Measurements from ENCODE around the gene SCAMP1. TPM values are rescaled to one million over a fixed set of nuclear protein-coding genes. Genes with fewer than 3 reads are reported as not detected.

SCAMP1 gene
- polyA plus RNA-seq, 1 donor from 2014 or later = 180 TPM

GRCh38 chr5:78397831-78398230 is 37.4 kb downstream of the SCAMP1 start:
- H2AFZ ChIP-seq (ENCODE audit: low read depth, low read length) = no peak overlapping the region
- no peak for TF ChIP-seq CTCF (IDR thresholded peaks at IDR 0.05; ENCODE audit: poor library complexity, severe bottlenecking)
- no peak for TF ChIP-seq MXI1 (conservative IDR thresholded peaks at IDR 0.05; ENCODE audit: poor library complexity, severe bottlenecking)
- TF ChIP-seq REST (IDR thresholded peaks at IDR 0.05; ENCODE audit: borderline replicate concordance) = no peak
- no peaks in the 10 kb centered on the region for H4K20me1 ChIP-seq (ENCODE audit: insufficient read depth)
- H3K79me2 ChIP-seq (replicated peaks; ENCODE audit: insufficient read depth, low read length) = peaks cover 21% of the 10 kb centered on the region
- H3K27ac ChIP-seq (ENCODE audit: low read length) = no peak overlapping the region
- no peaks in the 10 kb centered on the region for H3F3A ChIP-seq (ENCODE audit: insufficient read depth, low read length, poor library complexity, severe bottlenecking)
- H3K36me3 ChIP-seq (ENCODE audit: insufficient read depth, low read length) = no peaks in the 10 kb centered on the region
- no peak overlapping the region for H3K9ac ChIP-seq (ENCODE audit: low read length)
- H3K4me2 ChIP-seq (ENCODE audit: low read length) = no peak overlapping the region
- H3K9me2 ChIP-seq (ENCODE audit: insufficient read depth, low read length) = no peaks in the 10 kb centered on the region
- H3K9me3 ChIP-seq (ENCODE audit: low read length) = no peaks in the 10 kb centered on the region
- H3K27me3 ChIP-seq (ENCODE audit: insufficient read depth, low read depth, low read length) = no peaks in the 10 kb centered on the region
- no peak overlapping the region for H3K4me3 ChIP-seq (ENCODE audit: low read length)

- Histone ChIP-seq H3K27me3 (ENCODE audit: insufficient read depth, low read depth, low read length) (no peaks in the 10 kb centered on the region), H3K9me2 (ENCODE audit: insufficient read depth, low read length) (no peaks in the 10 kb centered on the region), H3K79me2 (replicated peaks; ENCODE audit: insufficient read depth, low read length) (peaks cover 25% of the 10 kb centered on the region), H3K9me3 (ENCODE audit: low read length) (no peaks in the 10 kb centered on the region), H3K4me2 (ENCODE audit: low read length) (no peak overlapping the region), H2AFZ (ENCODE audit: low read depth, low read length) (no peak overlapping the region), H3F3A (ENCODE audit: insufficient read depth, low read length, poor library complexity, severe bottlenecking) (no peaks in the 10 kb centered on the region), H4K20me1 (ENCODE audit: insufficient read depth) (no peaks in the 10 kb centered on the region), H3K27ac (ENCODE audit: low read length) (no peak overlapping the region), H3K36me3 (ENCODE audit: insufficient read depth, low read length) (no peaks in the 10 kb centered on the region), H3K9ac (ENCODE audit: low read length) (no peak overlapping the region), H3K4me3 (ENCODE audit: low read length) (no peak overlapping the region)
- TF ChIP-seq EP300 (conservative IDR thresholded peaks at IDR 0.05; ENCODE audit: poor library complexity, severe bottlenecking) (no peak), POLR2AphosphoS5 (IDR thresholded peaks at IDR 0.05) (no peak), RAD21 (conservative IDR thresholded peaks at IDR 0.05) (no peak), REST (IDR thresholded peaks at IDR 0.05; ENCODE audit: borderline replicate concordance) (no peak)
These were observed 38.7 kb downstream of the SCAMP1 start for GRCh38 chr5:78399116-78399515.

Data from neural cell (in vitro differentiated cells).